ENCODE results near the gene FAM168A. TPM values are rescaled to one million over a fixed set of nuclear protein-coding genes. Genes with fewer than 3 reads are reported as not detected.

Gene FAM168A
- total and polyA plus RNA-seq, 2 experiments from 2014 or later, result 6.3 to 24.5 TPM

GRCh38 chr11:73565804-73566203 is 32.1 kb downstream of the FAM168A start:
- no peak overlapping the region for H3K4me2 ChIP-seq
- peaks cover 11% of the 10 kb centered on the region for H3K4me1 ChIP-seq (ENCODE audit: insufficient read depth)
- no peaks in the 10 kb centered on the region for H3K9me3 ChIP-seq (ENCODE audit: low read depth)
- no peak overlapping the region for H3K27ac ChIP-seq
- H3K4me3 ChIP-seq, result no peak overlapping the region
- 67% methylated on average over 1 of the region's 1 CpG for WGBS (ENCODE audit: low lambda C conversion rate, missing lambda C conversion rate)
- H3K36me3 ChIP-seq (replicated peaks; ENCODE audit: insufficient read depth, low read depth), result no peaks in the 10 kb centered on the region
- H3K79me2 ChIP-seq, result peaks cover 36% of the 10 kb centered on the region
- H2AFZ ChIP-seq, result no peak overlapping the region
- no peaks in the 10 kb centered on the region for H3K27me3 ChIP-seq
- H3K9me2 ChIP-seq (replicated peaks; ENCODE audit: insufficient read depth), result no peaks in the 10 kb centered on the region
- no peak for DNase-seq (ENCODE audit: low spot score)
- H4K20me1 ChIP-seq (ENCODE audit: insufficient read depth, poor library complexity, severe bottlenecking), result peaks cover 11% of the 10 kb centered on the region
- TF ChIP-seq CTCF (IDR thresholded peaks at IDR 0.05; ENCODE audit: poor library complexity), result no peak
- TF ChIP-seq EZH2 (IDR thresholded peaks at IDR 0.05; ENCODE audit: borderline replicate concordance), result no peak
- TF ChIP-seq EZH2phosphoT487 (IDR thresholded peaks at IDR 0.05; ENCODE audit: low read depth, severe bottlenecking, unreplicated experiment), result no peak

GRCh38 chr11:73564903-73565302 is 33.0 kb downstream of the FAM168A start:
- Histone ChIP-seq H3K27ac (no peak overlapping the region), H2AFZ (no peak overlapping the region), H3K79me2 (peaks cover 35% of the 10 kb centered on the region), H3K4me3 (no peak overlapping the region), H3K36me3 (replicated peaks; ENCODE audit: insufficient read depth, low read depth) (no peaks in the 10 kb centered on the region), H3K9me3 (ENCODE audit: low read depth) (no peaks in the 10 kb centered on the region), H3K4me2 (no peak overlapping the region), H3K9me2 (replicated peaks; ENCODE audit: insufficient read depth) (no peaks in the 10 kb centered on the region), H4K20me1 (ENCODE audit: insufficient read depth, poor library complexity, severe bottlenecking) (peaks cover 10% of the 10 kb centered on the region), H3K4me1 (ENCODE audit: insufficient read depth) (peaks cover 11% of the 10 kb centered on the region), H3K27me3 (no peaks in the 10 kb centered on the region)
- WGBS (ENCODE audit: low lambda C conversion rate, missing lambda C conversion rate), result 85% methylated on average over 2 of the region's 2 CpGs
- DNase-seq (ENCODE audit: low spot score), result no peak
- TF ChIP-seq EZH2 (IDR thresholded peaks at IDR 0.05; ENCODE audit: borderline replicate concordance) (no peak), CTCF (IDR thresholded peaks at IDR 0.05; ENCODE audit: poor library complexity) (no peak), EZH2phosphoT487 (IDR thresholded peaks at IDR 0.05; ENCODE audit: low read depth, severe bottlenecking, unreplicated experiment) (no peak)

- peaks cover 37% of the 10 kb centered on the region for H3K79me2 ChIP-seq
- no peaks in the 10 kb centered on the region for H3K36me3 ChIP-seq (replicated peaks; ENCODE audit: insufficient read depth, low read depth)
- H4K20me1 ChIP-seq (ENCODE audit: insufficient read depth, poor library complexity, severe bottlenecking), result peaks cover 7% of the 10 kb centered on the region
- TF ChIP-seq EZH2phosphoT487 (IDR thresholded peaks at IDR 0.05; ENCODE audit: low read depth, severe bottlenecking, unreplicated experiment) (no peak), CTCF (IDR thresholded peaks at IDR 0.05; ENCODE audit: poor library complexity) (no peak), EZH2 (IDR thresholded peaks at IDR 0.05; ENCODE audit: borderline replicate concordance) (no peak)
- no peaks in the 10 kb centered on the region for H3K27me3 ChIP-seq
- no peaks in the 10 kb centered on the region for H3K9me2 ChIP-seq (replicated peaks; ENCODE audit: insufficient read depth)
- H3K4me2 ChIP-seq, result no peak overlapping the region
- no peak overlapping the region for H3K27ac ChIP-seq
- WGBS (ENCODE audit: low lambda C conversion rate, missing lambda C conversion rate), result 98% methylated on average over 2 of the region's 2 CpGs
- no peak overlapping the region for H3K4me3 ChIP-seq
- no peak for DNase-seq (ENCODE audit: low spot score)
- H3K4me1 ChIP-seq (ENCODE audit: insufficient read depth), result peaks cover 11% of the 10 kb centered on the region
- no peaks in the 10 kb centered on the region for H3K9me3 ChIP-seq (ENCODE audit: low read depth)
- no peak overlapping the region for H2AFZ ChIP-seq
Measured at GRCh38 chr11:73563539-73564200, 34.2 kb downstream of the FAM168A start.
